ENCODE data around the gene NDFIP1. TPM values are rescaled to one million over a fixed set of nuclear protein-coding genes. Genes with fewer than 3 reads are reported as not detected.

NDFIP1 gene
- total and polyA plus RNA-seq, 10 of the 15 experiments (the other 5 are each of a cell fraction or from before 2014, with no cell fraction given) = 0.08 to 2.7 (median 0.92) TPM

GRCh38 chr5:142108432-142109330, at the start of gene NDFIP1 (continued):
- TF ChIP-seq CEBPZ (IDR thresholded peaks at IDR 0.05; ENCODE audit: low read depth, low read length) (no peak), CBX5 (IDR thresholded peaks at IDR 0.05; ENCODE audit: low read depth) (peak; percentile 42; the same call in 1 of the 2 replicates), MEF2B (IDR thresholded peaks at IDR 0.05; ENCODE audit: partially characterized antibody, poor library complexity, severe bottlenecking) (peak; percentile 19), TCF7 (IDR thresholded peaks at IDR 0.05; ENCODE audit: borderline replicate concordance) (no peak), ZNF622 (IDR thresholded peaks at IDR 0.05) (no peak), RFX5 (IDR thresholded peaks at IDR 0.05; ENCODE audit: low read depth, low read length) (no peak), BMI1 (IDR thresholded peaks at IDR 0.05; ENCODE audit: borderline replicate concordance) (no peak), BCL11A (IDR thresholded peaks at IDR 0.05; ENCODE audit: low read depth, low read length) (no peak), ATF7 (IDR thresholded peaks at IDR 0.05; ENCODE audit: low read depth) (no peak), JUNB (IDR thresholded peaks at IDR 0.05) (no peak), WRNIP1 (IDR thresholded peaks at IDR 0.05; ENCODE audit: borderline replicate concordance, low read depth, low read length) (no peak), PRDM15 (CRISPR knock-in tag; IDR thresholded peaks at IDR 0.05) (no peak), YY1 (IDR thresholded peaks at IDR 0.05; ENCODE audit: low read depth, low read length) (peak; percentile 49), SRF (IDR thresholded peaks at IDR 0.05; ENCODE audit: low read depth in 2 of 2, low read length in 2 of 2) (no peak), PML (IDR thresholded peaks at IDR 0.05; ENCODE audit: low read length) (no peak), ATF3 (IDR thresholded peaks at IDR 0.05; ENCODE audit: borderline replicate concordance, extremely low read depth, low read depth, low read length) (no peak), PAX8 (IDR thresholded peaks at IDR 0.05) (no peak), ZNF274 (IDR thresholded peaks at IDR 0.05; ENCODE audit: insufficient read depth, insufficient read length) (no peak), JUND (IDR thresholded peaks at IDR 0.05; ENCODE audit: low read depth, low read length) (no peak), HDAC2 (IDR thresholded peaks at IDR 0.05) (no peak), SMAD1 (IDR thresholded peaks at IDR 0.05; ENCODE audit: low read depth, partially characterized antibody) (no peak), BACH1 (IDR thresholded peaks at IDR 0.05; ENCODE audit: borderline replicate concordance) (no peak; the same call in 1 of the 2 replicates)

Measured in GM12878 (cell line).